Stimulated activated naive CD8-positive, alpha-beta T cell treated with anti-CD3 and anti-CD28 coated beads, Interleukin-15, Interleukin-2, amounts not matched to agents 100 ng/mL and 50 ng/mL, for 24 hours (primary cell): ENCODE results near the gene CELF2.

Experiments
- H3K27ac Mint-ChIP-seq: one replicate; pipeline ENCODE4 v1.8.0; 2021; ENCODE audit warnings: mild to moderate bottlenecking, mixed read lengths
- H3K27me3 Mint-ChIP-seq: one replicate; pipeline ENCODE4 v1.8.0; 2021; ENCODE audit warnings: mixed read lengths
- H3K36me3 Mint-ChIP-seq: one replicate; pipeline ENCODE4 v1.8.0; 2021; ENCODE audit warnings: low read depth, mixed read lengths
- H3K4me1 Mint-ChIP-seq: one replicate; pipeline ENCODE4 v1.8.0; 2021; ENCODE audit warnings: low read depth, mixed read lengths
- H3K4me3 Mint-ChIP-seq: one replicate; pipeline ENCODE4 v1.8.0; 2021; ENCODE audit warnings: mild to moderate bottlenecking, mixed read lengths
- H3K9me3 Mint-ChIP-seq: one replicate; pipeline ENCODE4 v1.8.0; 2021; ENCODE audit warnings: mixed read lengths

The CELF2 gene

DNA sequence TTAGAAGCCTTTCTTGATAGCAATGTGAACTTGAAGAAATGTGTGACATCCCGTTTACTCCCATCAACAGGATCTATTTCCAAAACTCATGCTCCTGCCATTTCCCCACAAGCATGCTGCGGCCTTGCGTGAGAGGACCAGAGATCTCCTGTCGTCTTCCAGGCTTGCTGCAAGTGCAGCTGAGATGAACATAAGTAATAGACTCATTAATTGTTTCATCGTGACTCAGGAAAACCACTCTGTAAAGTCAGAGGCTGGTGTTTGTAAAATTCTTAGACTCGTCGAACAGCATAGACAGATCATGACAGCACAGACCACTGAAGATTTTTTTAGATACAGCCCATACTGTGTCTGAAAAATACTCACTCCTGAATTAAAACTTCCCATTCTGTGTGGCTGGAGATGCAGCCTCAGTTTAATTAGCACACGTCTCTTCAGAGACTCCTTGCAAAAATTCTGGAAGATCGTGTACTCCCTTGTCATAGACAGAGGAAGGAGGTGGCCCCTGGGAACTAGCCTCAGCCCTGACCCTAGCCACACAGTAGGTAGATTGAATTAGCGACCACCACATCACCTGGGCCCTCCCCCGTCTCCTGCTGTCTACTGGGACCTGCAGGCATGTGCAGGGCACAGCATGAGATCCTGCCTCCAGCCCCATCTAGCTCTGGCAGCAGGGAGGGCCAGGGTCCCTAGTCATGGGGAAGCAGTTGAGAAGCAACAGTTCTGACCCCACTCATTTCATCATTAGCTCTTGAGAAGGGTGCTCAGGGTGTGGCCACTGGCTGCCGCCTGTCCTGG is 226.0 kb downstream of the CELF2 start:
- peak overlapping the region; percentile 52 for H3K4me3 Mint-ChIP-seq
- peaks cover 33% of the 10 kb centered on the region for H3K36me3 Mint-ChIP-seq
- no peaks in the 10 kb centered on the region for H3K4me1 Mint-ChIP-seq
- H3K9me3 Mint-ChIP-seq: no peaks in the 10 kb centered on the region
- no peak overlapping the region for H3K27ac Mint-ChIP-seq
- no peaks in the 10 kb centered on the region for H3K27me3 Mint-ChIP-seq

- Mint-ChIP-seq H3K4me3 (no peak overlapping the region), H3K27ac (no peak overlapping the region), H3K4me1 (peaks cover 13% of the 10 kb centered on the region), H3K36me3 (peaks cover 36% of the 10 kb centered on the region), H3K9me3 (no peaks in the 10 kb centered on the region), H3K27me3 (no peaks in the 10 kb centered on the region)
Observed at GRCh38 chr10:11245095-11245479, 227.4 kb downstream of the CELF2 start.

DNA sequence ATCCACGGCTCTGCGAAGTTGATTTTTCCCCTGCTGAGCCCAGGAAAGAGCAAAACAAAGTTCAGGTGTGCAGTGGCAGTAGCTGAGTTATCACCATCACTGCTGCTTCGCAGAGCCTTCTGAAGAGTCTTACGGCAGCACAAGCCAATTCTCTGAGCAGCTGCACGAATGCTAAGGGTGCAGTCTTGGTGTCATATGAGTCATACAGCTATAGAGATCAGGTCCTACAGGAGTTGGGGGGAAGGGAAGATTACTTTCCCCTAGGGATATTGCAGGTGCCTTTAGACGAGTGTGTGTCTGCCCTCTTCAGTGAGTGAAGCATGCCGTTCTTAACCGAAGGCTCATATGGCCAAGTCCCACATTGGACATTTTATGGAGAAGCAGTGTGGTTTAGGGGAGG is 227.8 kb downstream of the CELF2 start:
- peaks cover 18% of the 10 kb centered on the region for H3K4me1 Mint-ChIP-seq
- no peaks in the 10 kb centered on the region for H3K9me3 Mint-ChIP-seq
- no peaks in the 10 kb centered on the region for H3K27me3 Mint-ChIP-seq
- H3K4me3 Mint-ChIP-seq: no peak overlapping the region
- H3K27ac Mint-ChIP-seq: no peak overlapping the region
- peaks cover 36% of the 10 kb centered on the region for H3K36me3 Mint-ChIP-seq

GRCh38 chr10:11245981-11246590 is 228.4 kb downstream of the CELF2 start:
- H3K27ac Mint-ChIP-seq: no peak overlapping the region
- peaks cover 38% of the 10 kb centered on the region for H3K36me3 Mint-ChIP-seq
- H3K4me3 Mint-ChIP-seq: no peak overlapping the region
- peaks cover 22% of the 10 kb centered on the region for H3K4me1 Mint-ChIP-seq
- no peaks in the 10 kb centered on the region for H3K27me3 Mint-ChIP-seq
- no peaks in the 10 kb centered on the region for H3K9me3 Mint-ChIP-seq

DNA sequence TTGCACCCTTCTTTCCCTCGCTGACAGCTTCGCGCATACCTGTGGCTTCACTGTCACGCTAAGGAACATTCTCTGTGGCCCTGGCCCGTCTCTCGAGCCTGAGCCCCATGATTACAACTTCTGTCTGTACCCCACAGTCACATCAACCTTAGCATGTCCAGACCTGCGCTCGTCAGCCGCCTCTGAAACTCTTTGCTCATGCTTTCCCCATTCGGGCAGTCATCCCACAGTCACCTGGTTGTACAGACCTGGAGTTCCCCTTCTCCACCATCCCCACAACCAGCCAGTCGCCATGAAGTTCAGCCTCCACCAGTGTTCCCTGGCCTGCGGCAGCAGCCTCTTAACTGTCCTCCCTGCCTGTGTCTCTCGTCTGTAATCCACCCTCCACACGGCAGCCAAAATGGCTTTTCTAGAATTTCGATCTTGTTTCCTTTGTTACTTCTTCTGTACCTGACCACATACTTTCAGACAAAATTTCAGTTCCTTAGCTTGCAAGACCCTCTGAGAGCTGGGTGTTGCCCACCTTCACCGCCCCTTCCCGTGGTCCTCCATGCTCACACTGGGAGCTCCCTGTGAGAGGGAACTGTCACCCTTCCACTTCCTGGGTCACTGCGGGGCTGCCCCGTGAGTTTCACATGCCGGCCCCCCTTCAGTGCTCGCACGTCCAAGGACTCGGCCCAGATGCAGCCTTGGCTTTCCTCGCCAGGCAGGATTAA is 229.2 kb downstream of the CELF2 start:
- Mint-ChIP-seq H3K36me3 (peaks cover 42% of the 10 kb centered on the region), H3K4me3 (no peak overlapping the region), H3K27me3 (no peaks in the 10 kb centered on the region), H3K9me3 (no peaks in the 10 kb centered on the region), H3K4me1 (peaks cover 25% of the 10 kb centered on the region), H3K27ac (no peak overlapping the region)

DNA sequence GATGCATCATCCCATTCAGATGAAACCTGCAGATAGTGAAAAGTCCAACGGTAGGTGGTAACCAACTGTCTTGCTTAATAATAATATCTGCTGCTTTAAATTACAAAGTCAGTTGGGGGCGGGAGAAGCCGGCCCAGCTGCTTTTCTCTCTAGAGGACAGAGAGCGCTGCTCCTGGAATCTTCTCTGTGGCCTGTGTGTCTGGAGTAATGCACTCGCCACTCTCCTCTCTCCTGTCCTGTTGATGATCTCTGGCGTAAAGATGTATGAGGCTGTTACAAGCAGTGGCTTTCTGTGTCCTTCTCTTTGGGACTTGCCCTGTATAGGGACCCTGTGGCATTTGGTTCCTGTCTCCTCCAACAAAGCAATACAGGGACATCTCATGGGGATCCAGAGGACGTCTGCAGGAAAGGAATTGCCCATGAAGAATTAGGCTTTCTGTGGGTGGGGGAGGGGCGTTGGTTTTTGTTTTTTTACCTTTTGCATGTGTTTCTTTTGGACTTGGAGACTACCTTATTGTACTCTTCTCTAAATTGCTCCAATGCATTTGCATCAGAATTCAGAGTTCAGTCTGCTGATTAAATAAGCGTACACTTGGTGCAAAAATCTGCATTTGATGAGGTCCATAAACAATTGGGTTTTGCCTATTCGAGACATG is 231.6 kb downstream of the CELF2 start:
- Mint-ChIP-seq H3K27me3 (no peaks in the 10 kb centered on the region), H3K9me3 (no peaks in the 10 kb centered on the region), H3K36me3 (peaks cover 51% of the 10 kb centered on the region), H3K27ac (peak overlapping the region; percentile 32), H3K4me3 (no peak overlapping the region), H3K4me1 (peaks cover 37% of the 10 kb centered on the region)

GRCh38 chr10:11249808-11250195 is 232.1 kb downstream of the CELF2 start:
- Mint-ChIP-seq H3K27ac (peak overlapping the region; percentile 23), H3K36me3 (peaks cover 55% of the 10 kb centered on the region), H3K27me3 (no peaks in the 10 kb centered on the region), H3K4me3 (no peak overlapping the region), H3K9me3 (no peaks in the 10 kb centered on the region), H3K4me1 (peaks cover 40% of the 10 kb centered on the region)

DNA sequence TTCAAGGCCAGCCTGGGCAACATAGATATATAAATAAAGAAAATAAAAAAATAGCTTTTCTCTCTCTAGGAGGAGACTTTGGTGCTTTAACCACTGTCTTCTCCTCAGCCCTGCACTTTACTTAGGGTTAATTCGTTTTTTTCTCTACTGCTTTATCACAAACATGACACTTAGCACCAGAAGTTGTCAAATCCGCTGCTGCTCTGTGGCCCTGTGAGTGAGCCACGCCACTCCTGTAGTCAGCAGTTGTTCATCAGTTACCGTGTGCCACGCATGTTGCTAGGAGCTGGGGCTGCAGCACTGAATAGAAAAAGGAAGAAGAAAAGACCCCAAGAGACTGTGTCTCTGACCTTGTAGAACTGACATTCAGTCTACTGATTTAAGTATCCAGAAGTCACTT is 232.6 kb downstream of the CELF2 start:
- H3K9me3 Mint-ChIP-seq: no peaks in the 10 kb centered on the region
- no peak overlapping the region for H3K4me3 Mint-ChIP-seq
- peak overlapping the region; percentile 56 for H3K27ac Mint-ChIP-seq
- no peaks in the 10 kb centered on the region for H3K27me3 Mint-ChIP-seq
- H3K36me3 Mint-ChIP-seq: peaks cover 60% of the 10 kb centered on the region
- peaks cover 44% of the 10 kb centered on the region for H3K4me1 Mint-ChIP-seq

DNA sequence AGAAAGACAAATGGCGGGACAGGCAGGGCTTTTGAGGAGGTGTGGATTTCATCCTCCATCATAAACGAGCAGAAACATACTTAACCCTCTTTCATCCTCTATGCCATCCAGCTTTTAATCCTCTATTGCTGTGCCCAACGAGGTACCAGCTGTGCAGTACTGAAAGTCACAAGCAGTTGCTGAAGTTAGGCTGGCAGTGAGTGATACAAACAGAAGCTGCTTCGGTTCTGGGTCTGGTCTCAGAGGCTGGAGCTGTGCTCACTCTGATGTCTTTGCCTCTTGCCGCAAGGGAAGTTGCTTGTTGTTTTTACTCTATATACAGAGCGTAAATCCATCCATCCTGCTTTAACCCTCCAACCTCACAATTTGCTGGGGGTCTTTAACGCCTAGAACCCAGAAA is 235.2 kb downstream of the CELF2 start:
- H3K27ac Mint-ChIP-seq: peak overlapping the region; percentile 22
- H3K9me3 Mint-ChIP-seq: no peaks in the 10 kb centered on the region
- no peak overlapping the region for H3K4me3 Mint-ChIP-seq
- H3K36me3 Mint-ChIP-seq: peaks cover 76% of the 10 kb centered on the region
- no peaks in the 10 kb centered on the region for H3K27me3 Mint-ChIP-seq
- H3K4me1 Mint-ChIP-seq: peaks cover 70% of the 10 kb centered on the region

GRCh38 chr10:11253385-11254002 is 235.8 kb downstream of the CELF2 start:
- Mint-ChIP-seq H3K9me3 (no peaks in the 10 kb centered on the region), H3K4me1 (peaks cover 76% of the 10 kb centered on the region), H3K4me3 (no peak overlapping the region), H3K27ac (peak overlapping the region; percentile 22), H3K27me3 (no peaks in the 10 kb centered on the region), H3K36me3 (peaks cover 79% of the 10 kb centered on the region)

- no peaks in the 10 kb centered on the region for H3K9me3 Mint-ChIP-seq
- H3K27ac Mint-ChIP-seq: peak overlapping the region; percentile 23
- peaks cover 83% of the 10 kb centered on the region for H3K36me3 Mint-ChIP-seq
- H3K4me1 Mint-ChIP-seq: peaks cover 77% of the 10 kb centered on the region
- no peaks in the 10 kb centered on the region for H3K27me3 Mint-ChIP-seq
- H3K4me3 Mint-ChIP-seq: no peak overlapping the region
Observed at GRCh38 chr10:11255156-11255555, 237.5 kb downstream of the CELF2 start.

DNA sequence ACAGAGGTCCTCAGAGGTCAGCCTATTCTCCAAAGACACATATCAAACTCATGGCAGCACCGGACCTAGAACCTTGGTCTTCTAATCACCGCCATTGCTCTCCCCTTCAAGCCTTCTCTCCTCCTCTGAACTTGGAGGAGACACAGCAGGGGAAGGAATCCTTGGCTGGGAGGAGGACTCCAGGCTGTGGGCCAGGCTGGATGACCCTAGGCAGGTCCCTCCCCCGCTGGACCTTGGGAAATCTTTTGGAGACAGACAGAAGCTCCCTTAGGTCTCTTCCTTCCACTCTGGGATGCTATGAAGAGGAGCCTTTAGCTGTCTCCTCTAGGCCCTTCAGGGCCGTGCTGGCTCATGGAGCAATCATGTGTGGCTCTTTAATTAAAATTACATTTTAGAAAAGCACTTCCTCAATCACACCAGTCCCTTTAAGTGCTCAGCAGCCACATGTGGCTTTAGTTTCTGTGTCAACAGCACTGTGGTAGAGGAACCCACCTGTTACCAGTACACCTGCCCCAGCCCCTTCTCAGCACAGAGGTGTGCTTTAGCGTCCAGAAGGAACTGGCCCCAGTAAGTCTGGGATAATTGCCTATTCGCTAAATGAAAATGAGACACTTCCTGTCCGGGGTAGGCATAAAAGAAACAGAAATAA is 238.2 kb downstream of the CELF2 start:
- peaks cover 75% of the 10 kb centered on the region for H3K4me1 Mint-ChIP-seq
- peaks cover 82% of the 10 kb centered on the region for H3K36me3 Mint-ChIP-seq
- H3K9me3 Mint-ChIP-seq: no peaks in the 10 kb centered on the region
- peak overlapping the region; percentile 72 for H3K27ac Mint-ChIP-seq
- H3K4me3 Mint-ChIP-seq: no peak overlapping the region
- H3K27me3 Mint-ChIP-seq: no peaks in the 10 kb centered on the region

DNA sequence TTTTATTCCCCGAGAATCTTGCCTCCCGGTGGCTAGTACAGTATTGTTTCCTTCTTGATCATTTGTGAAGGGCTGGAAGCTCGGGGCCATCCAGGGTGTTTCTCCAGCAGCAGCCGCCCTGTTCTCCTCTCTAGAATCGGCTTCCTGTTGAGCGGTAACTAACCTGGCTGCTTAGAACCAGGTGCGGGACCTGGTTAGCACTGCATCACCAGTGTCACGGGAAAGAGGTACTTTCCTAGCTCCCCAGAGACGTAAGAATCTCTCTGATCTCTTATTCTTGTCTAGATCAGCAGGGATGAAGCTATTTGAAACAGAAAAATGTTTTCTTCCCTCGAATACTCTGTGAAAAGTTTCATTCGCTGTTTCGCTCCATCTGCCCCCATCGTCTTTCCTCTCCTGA is 239.2 kb downstream of the CELF2 start:
- Mint-ChIP-seq H3K27ac (peak overlapping the region; percentile 34), H3K27me3 (no peaks in the 10 kb centered on the region), H3K9me3 (no peaks in the 10 kb centered on the region), H3K4me1 (peaks cover 82% of the 10 kb centered on the region), H3K4me3 (no peak overlapping the region), H3K36me3 (peaks cover 84% of the 10 kb centered on the region)

DNA sequence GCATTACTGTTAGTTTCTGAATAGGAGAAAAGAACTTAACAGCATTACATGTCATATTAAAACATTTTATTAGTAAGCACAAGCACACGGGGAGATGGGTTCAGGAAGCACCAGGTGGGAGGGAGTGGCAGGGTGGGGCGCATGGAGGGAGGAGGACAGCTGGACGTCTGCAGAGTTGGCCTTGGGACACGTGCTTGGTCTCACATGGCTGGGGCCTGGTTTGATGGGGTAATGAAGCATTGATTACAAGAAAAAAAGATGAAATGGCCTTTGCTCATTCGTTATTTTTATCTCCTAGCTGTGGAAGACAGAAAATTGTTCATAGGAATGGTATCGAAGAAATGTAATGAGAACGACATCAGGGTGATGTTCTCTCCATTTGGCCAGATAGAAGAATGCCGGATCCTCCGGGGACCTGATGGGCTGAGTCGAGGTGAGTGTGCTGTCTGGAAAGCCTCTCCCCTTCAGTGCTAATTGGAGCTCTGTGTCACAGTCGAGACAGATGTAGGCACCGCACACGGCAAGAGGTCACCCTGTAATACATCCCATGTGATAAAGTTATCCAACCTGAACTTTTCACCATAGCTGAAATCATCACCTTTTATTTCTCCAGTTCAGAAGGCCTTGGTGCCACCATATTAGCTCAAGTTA is 239.9 kb downstream of the CELF2 start:
- H3K36me3 Mint-ChIP-seq: peaks cover 89% of the 10 kb centered on the region
- H3K4me3 Mint-ChIP-seq: no peak overlapping the region
- H3K9me3 Mint-ChIP-seq: no peaks in the 10 kb centered on the region
- H3K27ac Mint-ChIP-seq: peak overlapping the region; percentile 34
- no peaks in the 10 kb centered on the region for H3K27me3 Mint-ChIP-seq
- H3K4me1 Mint-ChIP-seq: peaks cover 88% of the 10 kb centered on the region
